Duodenal mucosa (tissue), 2 donors: ENCODE results near the gene AKT1S1.
A peak's percentile ranks its signal among the peaks of the same experiment; 100 is the strongest.
"Not testable (repeated sequence)": the region's sequence is repeated elsewhere in the genome, so short reads cannot be mapped to it uniquely, and the experiment has no call there.

ENCODE experiments used
- H3K27ac ChIP-seq: one replicate; pipeline ENCODE4 v1.7.0; 2013; ENCODE audit warnings: low read depth, low read length
- H3K27me3 ChIP-seq, 2 donors: one replicate each; pipeline ENCODE4 v1.7.0; 2013; ENCODE audit warnings: low read length in 2 of 2, control low read depth in 1 of 2; ENCODE audit not compliant: insufficient read depth in 2 of 2, control insufficient read depth in 1 of 2
- H3K36me3 ChIP-seq, 2 donors: one replicate each; pipeline ENCODE4 v1.7.0; 2013; ENCODE audit warnings: low read length in 2 of 2, control low read depth in 1 of 2; ENCODE audit not compliant: insufficient read depth in 2 of 2, control insufficient read depth in 1 of 2
- H3K4me1 ChIP-seq, 2 donors: one replicate each; pipeline ENCODE4 v1.7.0; 2013; ENCODE audit warnings: low read length in 2 of 2, control low read depth in 1 of 2; ENCODE audit not compliant: insufficient read depth in 2 of 2, control insufficient read depth in 1 of 2
- H3K4me3 ChIP-seq, 2 donors: one replicate each; pipeline ENCODE4 v1.7.0; 2013; ENCODE audit warnings: low read length in 2 of 2, low read depth in 1 of 2
- H3K9ac ChIP-seq, 2 donors: one replicate each; pipeline ENCODE4 v1.7.0; 2013; ENCODE audit warnings: low read length in 2 of 2, low read depth in 1 of 2
- H3K9me3 ChIP-seq, 2 donors: one replicate each; pipeline ENCODE4 v1.7.0; 2013; ENCODE audit warnings: low read length in 2 of 2, control low read depth in 1 of 2; ENCODE audit not compliant: control insufficient read depth in 1 of 2

Gene AKT1S1

DNA sequence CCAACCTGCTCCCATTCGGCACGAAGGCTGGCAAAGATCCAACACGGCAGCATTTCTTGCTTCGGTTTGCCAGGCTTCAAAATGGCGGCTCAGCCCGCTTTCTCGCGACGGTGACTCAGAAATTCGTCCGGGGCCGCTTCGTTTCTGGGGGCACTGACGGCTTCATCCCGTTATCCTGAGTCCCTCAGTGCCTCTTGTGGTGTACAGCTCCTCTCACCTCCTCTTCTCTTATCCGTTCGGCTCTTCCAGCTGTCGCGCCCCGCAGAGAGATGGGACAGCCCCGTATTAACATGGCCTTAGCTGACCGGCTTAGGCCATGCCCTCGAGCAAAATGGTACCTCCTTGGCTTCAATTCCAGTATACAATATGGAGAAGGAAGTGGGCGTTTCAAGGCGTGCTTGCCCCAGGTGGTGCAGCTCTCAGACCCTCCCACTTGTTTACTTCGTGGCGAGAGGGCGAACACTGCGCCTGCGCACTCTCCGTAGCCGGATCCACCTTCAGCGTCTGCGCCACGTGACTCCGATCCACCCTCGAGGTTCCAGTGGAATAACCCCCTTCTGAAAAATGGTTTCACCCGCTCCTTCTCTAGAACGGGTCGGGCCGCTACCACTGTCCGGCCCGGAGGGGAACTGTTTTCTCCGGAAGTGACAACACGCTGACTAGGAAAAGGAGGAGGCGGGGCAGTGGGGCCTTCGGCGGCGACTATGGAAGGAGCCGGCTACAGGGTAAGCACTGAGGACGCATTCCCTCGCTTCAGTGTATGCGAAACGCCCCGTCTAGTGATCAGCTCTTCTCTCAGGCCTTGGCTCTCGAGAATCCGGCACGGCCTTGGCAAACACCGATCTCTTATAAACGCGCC, at the start of gene AKT1S1, which contains the start of gene TBC1D17:
Gene AKT1S1 (minus strand): TSS at position 336 of the 859 bp plus-strand sequence. CDS start 4,060 bp downstream, outside the sequence.
Gene TBC1D17 (plus strand): TSS at position 683 of the 859 bp plus-strand sequence. CDS start 22 bp downstream, at position 705.
- Histone ChIP-seq H3K9ac (peak within 1 kb of the TSS; percentile 95 to 100), H3K4me1 (peaks cover 26 to 28% of the 10 kb centered on the region in 2 donors), H3K27me3 (no peaks in the 10 kb centered on the region), H3K9me3 (no peaks in the 10 kb centered on the region), H3K27ac (peak within 1 kb of the TSS; percentile 98), H3K36me3 (peaks cover 13 to 39% of the 10 kb centered on the region in 2 donors), H3K4me3 (peak within 1 kb of the TSS; percentile 95 to 99)

DNA sequence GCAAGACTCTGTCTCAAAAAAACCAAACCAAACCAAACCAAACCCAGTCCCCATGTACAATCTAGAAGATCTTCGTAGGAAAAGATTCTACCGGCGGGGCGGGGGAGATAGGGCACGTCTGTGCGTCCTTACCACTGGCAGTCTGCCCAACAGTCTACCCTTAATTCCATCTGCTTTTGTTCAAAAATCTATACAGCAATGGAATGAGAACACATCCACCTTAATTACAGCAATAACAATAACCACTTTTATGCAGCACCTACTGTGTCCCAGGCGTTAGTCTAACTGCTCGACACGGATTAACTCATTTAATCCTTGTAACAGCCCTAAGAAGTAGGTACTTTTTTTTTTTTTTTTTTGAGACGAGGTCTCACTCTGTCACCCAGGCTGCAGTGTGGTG, 49.4 kb upstream of the AKT1S1 start:
- no peaks in the 10 kb centered on the region for H3K9me3 ChIP-seq
- no peak overlapping the region for H3K9ac ChIP-seq
- H3K36me3 ChIP-seq = peaks cover 26 to 57% of the 10 kb centered on the region in 2 donors
- no peak overlapping the region for H3K4me3 ChIP-seq
- peaks cover 11 to 13% of the 10 kb centered on the region in 2 donors for H3K4me1 ChIP-seq
- H3K27ac ChIP-seq = no peak overlapping the region
- H3K27me3 ChIP-seq = no peaks in the 10 kb centered on the region

DNA sequence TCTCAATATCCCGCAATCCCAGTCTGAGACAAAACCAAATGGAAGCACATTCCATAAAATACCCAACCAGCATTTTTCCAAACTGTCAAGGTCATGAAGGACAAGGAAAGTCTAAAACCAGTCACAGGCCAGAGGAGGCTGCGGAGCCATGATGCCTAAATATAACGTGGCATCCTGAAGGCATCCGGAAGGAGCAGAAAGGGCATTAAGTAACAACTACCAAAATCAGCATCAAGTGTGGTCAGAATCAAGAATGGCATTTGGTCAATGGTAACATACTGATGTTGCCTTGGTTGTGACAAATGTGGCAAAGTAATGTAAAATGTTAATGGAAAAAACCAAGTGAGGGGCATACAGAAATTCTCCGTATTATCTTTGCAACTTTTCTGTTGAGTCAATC, 48.3 kb upstream of the AKT1S1 start:
- H3K4me3 ChIP-seq = no peak overlapping the region
- no peak overlapping the region for H3K27ac ChIP-seq
- no peaks in the 10 kb centered on the region for H3K27me3 ChIP-seq
- H3K9me3 ChIP-seq = no peaks in the 10 kb centered on the region
- no peak overlapping the region for H3K9ac ChIP-seq
- peaks cover 11 to 13% of the 10 kb centered on the region in 2 donors for H3K4me1 ChIP-seq
- H3K36me3 ChIP-seq = peaks cover 26 to 62% of the 10 kb centered on the region in 2 donors

DNA sequence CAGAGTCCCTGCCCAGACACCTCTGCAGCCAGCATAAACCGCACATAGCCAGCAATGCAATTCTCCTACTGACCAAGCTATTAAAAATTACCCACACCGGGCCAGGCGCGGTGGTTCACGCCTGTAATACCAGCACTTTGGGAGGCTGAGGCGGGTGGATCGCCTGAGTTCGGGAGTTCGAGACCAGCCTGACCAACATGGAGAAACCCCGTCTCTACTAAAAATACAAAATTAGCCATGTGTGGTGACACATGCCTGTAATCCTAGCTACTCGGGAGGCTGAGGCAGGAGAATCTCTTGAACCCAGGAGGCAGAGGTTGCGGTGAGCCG, 47.7 kb upstream of the AKT1S1 start:
- not testable (repeated sequence) for H3K27ac ChIP-seq, H3K27me3 ChIP-seq, H3K4me3 ChIP-seq, H3K9ac ChIP-seq, H3K9me3 ChIP-seq
- Histone ChIP-seq H3K36me3 (peaks cover 26 to 66% of the 10 kb centered on the region in 2 donors), H3K4me1 (peaks cover 11 to 13% of the 10 kb centered on the region in 2 donors)

DNA sequence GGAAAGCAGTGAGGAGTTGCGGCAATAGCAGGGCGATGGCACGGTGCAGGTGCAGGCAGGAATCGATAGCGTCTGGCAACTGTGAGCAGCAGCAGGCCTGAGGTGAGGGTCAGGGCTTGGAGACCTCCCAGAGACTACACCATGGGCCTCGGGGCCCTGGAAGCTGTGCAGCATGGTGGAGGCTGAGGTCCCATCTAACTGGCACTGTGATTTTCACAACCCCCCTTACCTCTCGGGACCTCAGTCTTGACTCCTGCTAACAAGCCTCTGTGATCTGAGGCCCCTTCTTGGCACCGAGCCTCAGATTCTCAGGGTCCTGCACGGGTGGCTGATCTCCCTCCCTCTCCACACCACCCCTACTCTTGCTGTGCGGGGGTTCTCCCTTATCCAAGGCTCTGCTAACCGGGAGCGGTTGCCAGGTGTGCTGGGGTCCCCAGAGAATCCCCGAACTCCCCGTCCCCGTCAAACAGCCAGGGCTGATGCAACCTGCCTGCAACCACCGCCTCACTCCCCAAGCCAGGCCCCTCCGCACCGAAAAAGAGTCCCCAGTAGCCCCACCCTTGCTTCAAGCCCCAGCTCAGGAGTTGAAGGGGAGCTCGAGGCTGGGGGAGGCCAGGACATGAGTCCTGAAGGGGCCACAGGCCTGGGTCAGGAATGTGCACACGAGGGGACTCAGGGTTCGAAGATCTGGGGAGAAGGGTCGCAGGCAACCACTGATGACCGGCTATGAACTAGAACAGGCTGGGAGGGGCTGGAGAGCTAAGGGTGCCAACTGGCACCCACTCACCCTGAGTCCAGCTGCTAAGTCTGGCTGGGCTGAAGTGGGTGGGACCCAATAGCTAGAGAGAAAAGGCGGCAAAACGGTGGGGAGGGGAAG, 47.1 kb upstream of the AKT1S1 start:
- Histone ChIP-seq H3K9me3 (no peaks in the 10 kb centered on the region), H3K9ac (no peak overlapping the region), H3K36me3 (peaks cover 26 to 67% of the 10 kb centered on the region in 2 donors), H3K4me3 (no peak overlapping the region), H3K27me3 (no peaks in the 10 kb centered on the region), H3K4me1 (peaks cover 11 to 13% of the 10 kb centered on the region in 2 donors), H3K27ac (no peak overlapping the region)

DNA sequence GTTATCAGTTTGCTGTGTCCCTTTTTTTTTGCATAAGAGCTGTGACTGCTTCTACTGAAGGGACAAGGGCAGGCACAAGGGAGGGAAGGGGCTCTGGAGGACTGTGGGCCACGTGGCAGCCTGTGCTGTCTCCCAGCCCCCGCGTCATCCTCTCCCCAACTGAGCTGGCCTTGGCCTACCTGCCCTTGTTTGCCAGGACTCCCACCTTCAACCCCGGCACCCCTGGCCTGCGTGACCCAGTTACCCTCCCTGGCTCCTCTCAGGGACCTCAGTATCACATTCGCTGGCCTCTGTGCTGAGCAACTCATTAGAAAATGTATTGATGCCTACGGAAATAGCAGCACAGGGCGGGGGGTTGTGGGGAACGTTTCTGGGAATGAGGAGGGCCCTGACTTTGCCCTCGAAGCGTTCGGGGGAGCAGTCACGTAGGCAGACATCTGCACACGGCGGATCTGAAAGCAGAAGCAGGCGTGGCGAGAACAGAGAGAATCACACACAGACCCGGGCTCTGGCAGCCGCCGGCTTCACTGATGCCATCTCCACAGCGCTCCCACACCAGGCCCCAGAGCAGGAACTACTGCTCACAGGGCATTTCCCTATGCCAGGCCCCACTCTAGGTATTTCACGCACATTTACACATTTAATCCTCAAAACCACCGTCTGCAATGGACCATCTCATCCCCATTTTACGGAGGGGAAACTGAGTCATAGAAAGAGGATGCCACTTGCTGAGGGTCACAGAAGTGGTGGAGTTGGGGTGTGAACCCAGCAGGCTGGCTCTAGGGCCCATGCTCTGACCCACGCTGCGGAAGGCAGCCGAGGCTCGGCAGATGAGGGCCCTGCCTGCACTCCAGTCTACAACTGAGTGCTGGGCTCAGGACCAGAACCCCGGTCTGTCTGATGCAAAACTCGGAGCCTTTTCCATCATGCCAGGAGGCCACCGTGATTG, 46.2 kb upstream of the AKT1S1 start:
- Histone ChIP-seq H3K4me1 (peaks cover 11 to 13% of the 10 kb centered on the region in 2 donors), H3K9ac (no peak overlapping the region), H3K27ac (no peak overlapping the region), H3K9me3 (no peaks in the 10 kb centered on the region), H3K27me3 (no peaks in the 10 kb centered on the region), H3K36me3 (peaks cover 26 to 69% of the 10 kb centered on the region in 2 donors), H3K4me3 (no peak overlapping the region)

DNA sequence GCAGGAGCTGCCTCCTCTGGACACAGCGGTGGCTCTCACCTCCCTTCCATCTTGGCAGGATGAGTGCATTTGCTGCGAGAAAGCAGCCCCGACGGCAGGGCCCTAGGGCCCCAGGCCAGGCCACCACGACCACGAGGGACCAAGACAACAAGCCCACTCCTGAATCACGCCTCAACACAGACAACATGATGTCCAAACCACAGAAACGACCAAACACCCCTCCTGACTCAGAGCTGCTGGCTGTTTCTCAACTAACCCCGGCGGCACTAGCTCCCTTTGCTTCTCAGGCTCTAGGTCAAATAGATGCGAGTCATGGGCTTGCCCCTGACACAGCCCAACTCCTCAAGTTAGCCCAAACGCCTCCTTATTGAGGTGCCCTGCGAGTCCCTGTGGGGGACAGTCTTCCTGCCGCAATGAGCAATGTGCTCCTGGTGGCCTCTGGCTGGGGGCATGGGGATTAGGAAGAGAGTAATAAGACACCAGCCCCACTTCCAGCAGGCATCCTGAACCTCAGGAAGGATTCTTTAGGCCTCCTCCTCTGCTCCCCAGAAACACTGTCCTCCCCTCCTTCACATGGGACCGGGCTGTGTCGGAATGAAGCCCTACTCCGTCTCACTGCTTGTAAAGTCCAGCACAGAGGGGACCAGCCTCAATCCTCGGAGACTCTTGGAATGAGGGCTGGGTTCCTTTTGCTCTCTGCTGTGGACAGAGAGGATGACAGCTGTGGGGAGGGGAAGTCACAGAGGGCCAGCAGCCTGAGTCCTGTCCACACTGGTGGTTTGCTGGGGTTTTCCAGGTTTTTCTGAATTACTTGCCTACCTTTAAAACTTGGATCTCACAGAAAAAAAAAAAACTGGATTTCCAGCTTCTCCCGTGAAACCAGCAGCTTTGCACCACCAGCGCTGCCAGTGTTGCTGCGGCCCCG, 45.0 kb upstream of the AKT1S1 start:
- Histone ChIP-seq H3K27me3 (no peaks in the 10 kb centered on the region), H3K36me3 (peaks cover 22 to 69% of the 10 kb centered on the region in 2 donors), H3K4me3 (no peak overlapping the region), H3K9ac (no peak overlapping the region), H3K4me1 (peaks cover 1 to 2% of the 10 kb centered on the region in 2 donors), H3K9me3 (no peaks in the 10 kb centered on the region), H3K27ac (no peak overlapping the region)

DNA sequence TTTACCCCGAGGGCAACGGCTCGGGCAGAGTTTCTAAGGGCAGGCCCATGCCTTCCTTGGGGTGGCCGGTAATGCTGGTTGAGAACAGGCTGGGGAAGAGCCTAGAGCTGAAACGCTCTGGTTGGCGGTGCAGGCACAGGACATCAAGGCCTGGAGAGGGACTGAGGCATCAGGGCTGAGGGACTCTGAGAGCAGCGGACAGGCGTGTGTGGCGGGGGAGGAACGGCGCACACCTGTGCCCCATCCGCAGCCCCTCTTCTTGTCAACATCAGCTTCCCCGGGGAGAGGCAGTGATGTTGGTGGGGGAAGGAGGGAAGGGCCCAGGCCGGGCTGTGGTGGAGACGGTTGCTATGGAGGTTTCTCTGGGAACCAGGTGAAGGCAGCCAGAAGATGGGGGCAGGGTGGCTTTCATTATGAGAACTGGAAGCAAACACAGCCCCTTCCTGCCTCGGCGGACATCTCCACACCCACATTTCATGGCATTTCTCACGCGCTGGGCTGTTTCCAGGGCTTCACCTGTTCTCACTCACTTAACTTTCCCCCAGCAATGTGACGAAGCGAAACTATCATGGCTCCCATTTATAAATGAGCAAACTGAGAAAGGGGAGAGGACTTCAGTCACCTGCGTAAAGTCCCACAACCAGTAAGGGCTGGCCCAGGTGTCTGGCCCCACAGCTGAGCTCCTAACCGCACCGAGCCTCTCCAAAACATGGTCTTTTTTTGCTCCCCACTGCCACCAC, 43.6 kb upstream of the AKT1S1 start:
- H3K36me3 ChIP-seq = peaks cover 18 to 65% of the 10 kb centered on the region in 2 donors
- H3K4me3 ChIP-seq = no peak overlapping the region
- H3K27ac ChIP-seq = no peak overlapping the region
- H3K4me1 ChIP-seq = no peaks in the 10 kb centered on the region
- no peak overlapping the region for H3K9ac ChIP-seq
- no peaks in the 10 kb centered on the region for H3K9me3 ChIP-seq
- no peaks in the 10 kb centered on the region for H3K27me3 ChIP-seq
